Bronchial epithelial cell (primary cell): ENCODE data around the gene RASGRF2. TPM values are rescaled to one million over a fixed set of nuclear protein-coding genes. Genes with fewer than 3 reads are reported as not detected.
A peak's percentile ranks its signal among the peaks of the same experiment; 100 is the strongest.

Experiments used
- DNase-seq: peaks from one replicate; pipeline ENCODE4 v3.0.0-alpha.2; 2010; ENCODE audit warnings: low read depth
- FAIRE-seq: peaks from 2 replicates; lab custom pipeline; 2011; peaks lifted over from hg19 to GRCh38; lab: Jason Lieb, UNC
- H3K27me3 ChIP-seq: 2 replicates; pipeline ENCODE4 v1.5.1; 2011; ENCODE audit warnings: low read length; ENCODE audit not compliant: control insufficient read depth, insufficient read depth
- H3K36me3 ChIP-seq: 2 replicates; pipeline ENCODE4 v1.5.1; 2011; ENCODE audit warnings: low read length; ENCODE audit not compliant: control insufficient read depth, insufficient read depth
- H3K4me3 ChIP-seq: 2 replicates; pipeline ENCODE4 v1.5.1; 2011; ENCODE audit warnings: mild to moderate bottlenecking, low read depth, low read length, control low read depth
- total RNA-seq: library from RNA; depleted of rRNA; stranded (reverse); fragments of >200 nt; gene quantifications from 2 replicates; pipeline ENCODE4 v1.2.1, GENCODE V29; 2014
- TF ChIP-seq, protein P1 (sequence below): IDR thresholded peaks from 2 replicates; pipeline ENCODE4 v1.5.1; 2011; ENCODE audit warnings: mild to moderate bottlenecking, moderate library complexity, low read length, control low read depth, inconsistent platforms; ENCODE audit not compliant: insufficient read depth, severe bottlenecking

The RASGRF2 gene
- total RNA-seq, 1 donor from 2014 or later, result 0.53 TPM

- no peak for FAIRE-seq
- H3K36me3 ChIP-seq, result no peaks in the 10 kb centered on the region
- TF ChIP-seq, protein P1, sequence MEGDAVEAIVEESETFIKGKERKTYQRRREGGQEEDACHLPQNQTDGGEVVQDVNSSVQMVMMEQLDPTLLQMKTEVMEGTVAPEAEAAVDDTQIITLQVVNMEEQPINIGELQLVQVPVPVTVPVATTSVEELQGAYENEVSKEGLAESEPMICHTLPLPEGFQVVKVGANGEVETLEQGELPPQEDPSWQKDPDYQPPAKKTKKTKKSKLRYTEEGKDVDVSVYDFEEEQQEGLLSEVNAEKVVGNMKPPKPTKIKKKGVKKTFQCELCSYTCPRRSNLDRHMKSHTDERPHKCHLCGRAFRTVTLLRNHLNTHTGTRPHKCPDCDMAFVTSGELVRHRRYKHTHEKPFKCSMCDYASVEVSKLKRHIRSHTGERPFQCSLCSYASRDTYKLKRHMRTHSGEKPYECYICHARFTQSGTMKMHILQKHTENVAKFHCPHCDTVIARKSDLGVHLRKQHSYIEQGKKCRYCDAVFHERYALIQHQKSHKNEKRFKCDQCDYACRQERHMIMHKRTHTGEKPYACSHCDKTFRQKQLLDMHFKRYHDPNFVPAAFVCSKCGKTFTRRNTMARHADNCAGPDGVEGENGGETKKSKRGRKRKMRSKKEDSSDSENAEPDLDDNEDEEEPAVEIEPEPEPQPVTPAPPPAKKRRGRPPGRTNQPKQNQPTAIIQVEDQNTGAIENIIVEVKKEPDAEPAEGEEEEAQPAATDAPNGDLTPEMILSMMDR, result no peak
- DNase-seq, result no peak
- H3K4me3 ChIP-seq, result no peak overlapping the region
- no peaks in the 10 kb centered on the region for H3K27me3 ChIP-seq
These were observed 27.1 kb downstream of the RASGRF2 start for GRCh38 chr5:80987078-80987766.

DNA sequence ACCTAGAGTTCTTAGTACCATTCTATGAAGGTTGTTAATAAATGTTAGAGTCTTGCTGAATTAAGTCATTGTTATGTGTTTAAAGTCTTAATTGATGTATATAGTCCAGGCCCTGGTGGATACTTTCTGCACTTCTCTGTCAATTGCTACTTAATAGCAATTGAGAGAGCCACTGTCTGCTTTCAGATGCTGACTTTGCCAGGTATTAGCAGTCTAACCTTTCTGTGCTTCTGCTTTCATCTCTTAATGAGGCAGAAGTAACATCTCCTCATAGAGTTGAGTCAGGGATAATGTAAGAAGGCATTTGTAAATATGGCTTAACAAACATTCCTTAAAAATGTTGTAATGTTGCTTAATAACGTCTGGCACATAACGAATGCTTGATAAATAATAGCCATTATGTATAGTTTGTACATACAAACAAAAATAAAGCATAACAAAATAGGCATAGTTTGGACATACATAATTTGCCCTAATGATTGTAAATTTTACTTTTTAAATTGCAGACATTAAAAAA, 28.3 kb downstream of the RASGRF2 start:
- FAIRE-seq (no peak), DNase-seq (peak; percentile 20)
- no peaks in the 10 kb centered on the region for H3K36me3 ChIP-seq
- no peak overlapping the region for H3K4me3 ChIP-seq
- no peaks in the 10 kb centered on the region for H3K27me3 ChIP-seq
- TF ChIP-seq, protein P1, result no peak

- TF ChIP-seq, protein P1, result no peak
- FAIRE-seq (no peak), DNase-seq (no peak)
- Histone ChIP-seq H3K36me3 (no peaks in the 10 kb centered on the region), H3K4me3 (no peak overlapping the region), H3K27me3 (no peaks in the 10 kb centered on the region)
These were observed 29.7 kb downstream of the RASGRF2 start for GRCh38 chr5:80989883-80990282.

GRCh38 chr5:80990527-80990926, 30.4 kb downstream of the RASGRF2 start:
- TF ChIP-seq, protein P1, result no peak
- no peak for DNase-seq
- no peaks in the 10 kb centered on the region for H3K36me3 ChIP-seq
- no peak overlapping the region for H3K4me3 ChIP-seq
- no peaks in the 10 kb centered on the region for H3K27me3 ChIP-seq
- FAIRE-seq, result no peak

DNA sequence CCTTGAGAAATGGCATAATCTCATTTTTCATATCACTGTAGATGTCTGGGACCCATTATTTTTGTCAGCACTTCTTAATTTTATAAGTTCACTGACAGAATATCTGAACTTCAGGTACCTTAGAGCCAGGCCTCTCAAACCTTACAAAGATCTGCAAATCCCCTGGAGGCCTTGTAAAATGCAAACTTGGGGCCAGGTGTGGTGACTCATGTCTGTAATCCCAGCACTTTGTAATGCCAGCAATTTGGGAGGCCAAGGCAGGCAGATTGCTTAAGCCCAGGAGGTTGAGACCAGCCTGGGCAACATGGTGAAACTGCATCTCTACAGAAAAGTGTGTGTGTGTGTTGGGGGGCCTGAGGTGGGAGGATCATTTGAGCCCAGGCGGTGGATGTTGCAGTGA, 30.8 kb downstream of the RASGRF2 start:
- no peaks in the 10 kb centered on the region for H3K27me3 ChIP-seq
- H3K36me3 ChIP-seq, result no peaks in the 10 kb centered on the region
- FAIRE-seq, result no peak
- TF ChIP-seq, protein P1, result no peak
- peak; percentile 81 for DNase-seq
- H3K4me3 ChIP-seq, result no peak overlapping the region
